H9 (cell line): Measurements from ENCODE around the gene CEP350. TPM values are rescaled to one million over a fixed set of nuclear protein-coding genes. Genes with fewer than 3 reads are reported as not detected.

Experiments
- DNase-seq: peaks from one replicate; pipeline ENCODE4 v3.0.0-alpha.2; 2017
- H2AFZ ChIP-seq: one replicate; pipeline ENCODE4 v1.6.1; 2013; ENCODE audit warnings: mild to moderate bottlenecking, low read length, control low read depth, moderate library complexity
- H2AK5ac ChIP-seq: 2 replicates; pipeline ENCODE4 v1.6.1; 2013; ENCODE audit warnings: low read length, control low read depth, mixed read lengths; ENCODE audit not compliant: insufficient read length
- H2BK120ac ChIP-seq: one replicate; pipeline ENCODE4 v1.6.1; 2013; ENCODE audit warnings: low read depth, mild to moderate bottlenecking, low read length, control low read depth, inconsistent platforms; ENCODE audit not compliant: poor library complexity, severe bottlenecking
- H2BK12ac ChIP-seq: 2 replicates; pipeline ENCODE4 v1.6.1; 2013; ENCODE audit warnings: low read length, control low read depth, mixed read lengths, low read depth; ENCODE audit not compliant: insufficient read length
- H2BK15ac ChIP-seq: 2 replicates; pipeline ENCODE4 v1.6.1; 2013; ENCODE audit warnings: low read depth, low read length, control low read depth
- H2BK20ac ChIP-seq: one replicate; pipeline ENCODE4 v1.6.1; 2013; ENCODE audit warnings: low read depth, mild to moderate bottlenecking, low read length, control low read depth, inconsistent platforms; ENCODE audit not compliant: poor library complexity, severe bottlenecking
- H2BK5ac ChIP-seq: 2 replicates; pipeline ENCODE4 v1.6.1; 2013; ENCODE audit warnings: low read length, control low read depth, mixed read lengths; ENCODE audit not compliant: insufficient read length
- H3K14ac ChIP-seq: 2 replicates; pipeline ENCODE4 v1.6.1; 2013; ENCODE audit warnings: low read length, control low read depth; ENCODE audit not compliant: insufficient read depth
- H3K18ac ChIP-seq: 2 replicates; pipeline ENCODE4 v1.6.1; 2013; ENCODE audit warnings: low read depth, mild to moderate bottlenecking, mixed read lengths, low read length, control low read depth; ENCODE audit not compliant: insufficient read length
- H3K23ac ChIP-seq: 2 replicates; pipeline ENCODE4 v1.6.1; 2013; ENCODE audit warnings: low read length, control low read depth, mixed read lengths, low read depth; ENCODE audit not compliant: insufficient read length
- H3K23me2 ChIP-seq: 2 replicates; pipeline ENCODE4 v1.6.1; 2013; ENCODE audit warnings: low read depth, mild to moderate bottlenecking, mixed read lengths, low read length, control low read depth; ENCODE audit not compliant: insufficient read length, poor library complexity, severe bottlenecking
- H3K27ac ChIP-seq: 2 replicates; pipeline ENCODE4 v1.5.1; 2013; ENCODE audit warnings: low read length, control low read depth, mixed read lengths, low read depth; ENCODE audit not compliant: insufficient read length
- H3K27me3 ChIP-seq: 2 replicates; pipeline ENCODE4 v1.6.1; 2013; ENCODE audit warnings: low read length, control low read depth, inconsistent platforms; ENCODE audit not compliant: insufficient read depth
- H3K4ac ChIP-seq: 2 replicates; pipeline ENCODE4 v1.6.1; 2013; ENCODE audit warnings: low read depth, mild to moderate bottlenecking, control low read depth, inconsistent platforms, low read length, moderate library complexity
- H3K4me1 ChIP-seq: 2 replicates; pipeline ENCODE4 v1.6.1; 2013; ENCODE audit warnings: low read length, control low read depth, inconsistent platforms; ENCODE audit not compliant: insufficient read depth
- H3K4me2 ChIP-seq: 2 replicates; pipeline ENCODE4 v1.6.1; 2013; ENCODE audit warnings: low read length, control low read depth, mixed read lengths; ENCODE audit not compliant: insufficient read length, insufficient read depth
- H3K56ac ChIP-seq: 2 replicates; pipeline ENCODE4 v1.6.1; 2013; ENCODE audit warnings: low read depth, mild to moderate bottlenecking, mixed read lengths, low read length, control low read depth; ENCODE audit not compliant: insufficient read length
- H3K79me1 ChIP-seq: 2 replicates; pipeline ENCODE4 v1.6.1; 2013; ENCODE audit warnings: low read depth, mild to moderate bottlenecking, moderate library complexity, low read length, control low read depth, inconsistent platforms; ENCODE audit not compliant: insufficient read depth, poor library complexity, severe bottlenecking
- H3K79me2 ChIP-seq: 2 replicates; pipeline ENCODE4 v1.6.1; 2013; ENCODE audit warnings: low read length, control low read depth, inconsistent platforms; ENCODE audit not compliant: insufficient read depth
- H3K9ac ChIP-seq: 2 replicates; pipeline ENCODE4 v1.6.1; 2013; ENCODE audit warnings: low read length, control low read depth, mixed read lengths; ENCODE audit not compliant: insufficient read length; ENCODE audit errors: extremely low read depth
- H3K9me3 ChIP-seq: one replicate; pipeline ENCODE4 v1.6.1; 2013; ENCODE audit warnings: low read depth, low read length, inconsistent platforms; ENCODE audit not compliant: control insufficient read depth
- H3T11ph ChIP-seq: one replicate; pipeline ENCODE4 v1.6.1; 2013; ENCODE audit warnings: mild to moderate bottlenecking, low read length, control low read depth, inconsistent platforms
- H4K20me1 ChIP-seq: one replicate; pipeline ENCODE4 v1.6.1; 2013; ENCODE audit not compliant: control insufficient read depth, insufficient read length, insufficient read depth
- H4K5ac ChIP-seq: 2 replicates; pipeline ENCODE4 v1.6.1; 2013; ENCODE audit warnings: low read depth, mild to moderate bottlenecking, mixed read lengths, low read length, control low read depth; ENCODE audit not compliant: insufficient read length
- H4K8ac ChIP-seq: replicated peaks from 2 replicates; pipeline ENCODE4 v1.6.1; 2013; ENCODE audit warnings: low read length, control low read depth, mixed read lengths, low read depth; ENCODE audit not compliant: insufficient read length
- H4K91ac ChIP-seq: 2 replicates; pipeline ENCODE4 v1.6.1; 2013; ENCODE audit warnings: low read depth, mild to moderate bottlenecking, moderate library complexity, mixed read lengths, low read length, control low read depth; ENCODE audit not compliant: insufficient read length
- H3K27ac Mint-ChIP-seq, 3 experiments: 2 replicates in 2 of 3; 3 replicates in 1 of 3; pipeline ENCODE4 v1.8.0; 2020 to 2021; ENCODE audit warnings: mixed read lengths in 3 of 3, mild to moderate bottlenecking in 1 of 3, moderate library complexity in 1 of 3
- H3K27me3 Mint-ChIP-seq: 2 replicates; pipeline ENCODE4 v1.8.0; 2021; ENCODE audit warnings: low read depth, mild to moderate bottlenecking, moderate library complexity, mixed read lengths
- H3K36me3 Mint-ChIP-seq, 3 experiments: 2 replicates in 2 of 3; 3 replicates in 1 of 3; pipeline ENCODE4 v1.8.0; 2020 to 2021; ENCODE audit warnings: low read depth in 3 of 3, mixed read lengths in 3 of 3; ENCODE audit not compliant: insufficient read depth in 1 of 3
- H3K4me1 Mint-ChIP-seq, 2 experiments: 2 replicates each; pipeline ENCODE4 v1.8.0; 2020; ENCODE audit warnings: mixed read lengths in 2 of 2
- H3K4me3 Mint-ChIP-seq, 2 experiments: 2 replicates in 1 of 2; 3 replicates in 1 of 2; pipeline ENCODE4 v1.8.0; 2020 to 2021; ENCODE audit warnings: mild to moderate bottlenecking in 2 of 2, mixed read lengths in 2 of 2, moderate library complexity in 1 of 2
- H3K9me3 Mint-ChIP-seq, 2 experiments: 2 replicates in 1 of 2; 3 replicates in 1 of 2; pipeline ENCODE4 v1.8.0; 2020; ENCODE audit warnings: mild to moderate bottlenecking in 2 of 2, mixed read lengths in 2 of 2, moderate library complexity in 1 of 2
- CTCF ChIP-seq: fragments of 200-600 bp; sonication (generic); conservative IDR thresholded peaks from 3 replicates; pipeline ENCODE4 v1.8.0; 2021; ENCODE audit warnings: antibody characterized with exemption, mild to moderate bottlenecking
- WGBS: extraction: QIAGEN DNeasy Blood & Tissue Kit; methylation state at CpG from one replicate; pipeline ENCODE4 v1.1.7; 2013; ENCODE audit warnings: missing lambda C conversion rate, low lambda C conversion rate, mixed read lengths; ENCODE audit not compliant: insufficient read length; ENCODE audit errors: extremely low coverage; 5-methylcytosine and 5-hydroxymethylcytosine counted together
- total RNA-seq: library from RNA; stranded (reverse); gene quantifications from 2 replicates; pipeline ENCODE4 v1.2.1, GENCODE V29; 2021

CEP350 gene
- total RNA-seq, 1 experiment from 2014 or later = 39.2 TPM

- Histone ChIP-seq H3K9me3 (no peaks in the 10 kb centered on the region), H3K79me2 (no peaks in the 10 kb centered on the region), H3K27ac (no peak overlapping the region), H2BK120ac (no peak overlapping the region), H2BK20ac (no peak overlapping the region), H3K14ac (no peak overlapping the region), H3K27me3 (no peaks in the 10 kb centered on the region), H2AK5ac (no peak overlapping the region), H3K4me2 (no peak overlapping the region), H3K18ac (no peak overlapping the region), H2AFZ (no peak overlapping the region), H3K23me2 (no peaks in the 10 kb centered on the region), H2BK12ac (no peak overlapping the region), H3K56ac (no peak overlapping the region), H3K4ac (no peak overlapping the region), H3K9ac (no peak overlapping the region), H4K91ac (no peak overlapping the region), H3K4me1 (no peaks in the 10 kb centered on the region), H3T11ph (no peak overlapping the region), H2BK15ac (no peak overlapping the region), H4K5ac (no peak overlapping the region), H4K8ac (no peak overlapping the region), H4K20me1 (no peaks in the 10 kb centered on the region), H2BK5ac (no peak overlapping the region), H3K23ac (no peak overlapping the region), H3K79me1 (no peaks in the 10 kb centered on the region)
- no peak for DNase-seq
- no peaks in the 10 kb centered on the region for H3K4me1 Mint-ChIP-seq
- no peaks in the 10 kb centered on the region for H3K36me3 Mint-ChIP-seq
- no peak for TF ChIP-seq CTCF
- no peaks in the 10 kb centered on the region for H3K27me3 Mint-ChIP-seq
- H3K4me3 Mint-ChIP-seq = no peak overlapping the region
- no peak overlapping the region for H3K27ac Mint-ChIP-seq
- no peaks in the 10 kb centered on the region for H3K9me3 Mint-ChIP-seq
- WGBS = no CpG with 5 or more reads among the region's 1 CpG
These were observed 14.7 kb upstream of the CEP350 start for GRCh38 chr1:179939941-179940340.
